SK-N-SH treated with all-trans-retinoic acid at 6 μM for 48 hours (cell line): ENCODE data around the gene POLE.

Experiments
- ATAC-seq: fragments of 200-7000 bp; cut with Tn5 transposase; 3 replicates; pipeline ENCODE4 v1.9.1; 2020; ENCODE audit warnings: mild to moderate bottlenecking, moderate library complexity
- BACH2 ChIP-seq: fragments of 250-450 bp; sonication (Bioruptor Pico); IDR thresholded peaks from 2 replicates; pipeline ENCODE4 v1.9.0; 2021; ENCODE audit warnings: mild to moderate bottlenecking, borderline replicate concordance
- CREB5 ChIP-seq: fragments of 250-450 bp; sonication (Bioruptor Pico); IDR thresholded peaks from 2 replicates; pipeline ENCODE4 v1.5.1; 2020; ENCODE audit warnings: low read depth, mild to moderate bottlenecking, moderate library complexity
- CSDC2 ChIP-seq: fragments of 250-450 bp; sonication (Bioruptor Pico); IDR thresholded peaks from 2 replicates; pipeline ENCODE4 v1.5.0; 2020; ENCODE audit warnings: mild to moderate bottlenecking, moderate library complexity
- CSRNP3 ChIP-seq: fragments of 250-450 bp; sonication (Bioruptor Pico); IDR thresholded peaks from 2 replicates; pipeline ENCODE4 v1.5.1; 2021; ENCODE audit warnings: mild to moderate bottlenecking, moderate library complexity
- ESRRG ChIP-seq: fragments of 250-450 bp; sonication (Bioruptor Pico); IDR thresholded peaks from 2 replicates; pipeline ENCODE4 v1.6.1; 2021; ENCODE audit warnings: mild to moderate bottlenecking
- GLIS3 ChIP-seq: fragments of 250-450 bp; sonication (Bioruptor Pico); IDR thresholded peaks from 2 replicates; pipeline ENCODE4 v1.5.0; 2020; ENCODE audit warnings: mild to moderate bottlenecking, moderate library complexity
- ISL1 ChIP-seq: fragments of 250-450 bp; sonication (Bioruptor Pico); IDR thresholded peaks from 2 replicates; pipeline ENCODE4 v2.1.2; 2022; ENCODE audit warnings: mild to moderate bottlenecking, moderate library complexity
- OSR1 ChIP-seq: fragments of 250-450 bp; sonication (Bioruptor Pico); IDR thresholded peaks from 2 replicates; pipeline ENCODE4 v1.8.0; 2022; ENCODE audit warnings: moderate library complexity, mild to moderate bottlenecking, inconsistent platforms
- PPARA ChIP-seq: fragments of 250-450 bp; sonication (Bioruptor Pico); IDR thresholded peaks from 2 replicates; pipeline ENCODE4 v1.5.0; 2020; ENCODE audit warnings: mild to moderate bottlenecking, borderline replicate concordance
- RARB ChIP-seq: fragments of 250-450 bp; sonication (Bioruptor Pico); IDR thresholded peaks from 2 replicates; pipeline ENCODE4 v1.8.0; 2021; ENCODE audit warnings: mild to moderate bottlenecking, moderate library complexity
- SNAI2 ChIP-seq: fragments of 250-450 bp; sonication (Bioruptor Pico); IDR thresholded peaks from 2 replicates; pipeline ENCODE4 v1.5.0; 2020; ENCODE audit warnings: mild to moderate bottlenecking, moderate library complexity
- TCF4 ChIP-seq: fragments of 250-450 bp; sonication (Bioruptor Pico); IDR thresholded peaks from 2 replicates; pipeline ENCODE4 v1.8.0; 2021; ENCODE audit warnings: mild to moderate bottlenecking, moderate library complexity, borderline replicate concordance
- TOX ChIP-seq: fragments of 250-450 bp; sonication (Bioruptor Pico); IDR thresholded peaks from 2 replicates; pipeline ENCODE4 v1.8.0; 2021; ENCODE audit warnings: mild to moderate bottlenecking, moderate library complexity, borderline replicate concordance
- ZC3H10 ChIP-seq: fragments of 250-450 bp; sonication (Bioruptor Pico); IDR thresholded peaks from 2 replicates; pipeline ENCODE4 v1.5.1; 2021; ENCODE audit warnings: mild to moderate bottlenecking, moderate library complexity
- ZFP30 ChIP-seq: fragments of 450-650 bp; formaldehyde crosslinking; IDR thresholded peaks from 2 replicates; pipeline ENCODE4 v1.5.0; 2022; ENCODE audit warnings: mild to moderate bottlenecking, moderate library complexity
- ZNF565 ChIP-seq: fragments of 450-650 bp; formaldehyde crosslinking; conservative IDR thresholded peaks from 2 replicates; pipeline ENCODE4 v1.5.0; 2020; ENCODE audit warnings: low read depth, mild to moderate bottlenecking, moderate library complexity
- ZNF70 ChIP-seq: fragments of 450-650 bp; formaldehyde crosslinking; IDR thresholded peaks from 2 replicates; pipeline ENCODE4 v1.5.0; 2020; ENCODE audit warnings: mild to moderate bottlenecking, moderate library complexity
- ZNF8 ChIP-seq: fragments of 450-650 bp; formaldehyde crosslinking; IDR thresholded peaks from 2 replicates; pipeline ENCODE4 v1.5.0; 2020; ENCODE audit warnings: mild to moderate bottlenecking, moderate library complexity
- TF ChIP-seq, protein P1 (sequence below): fragments of 250-450 bp; sonication (Bioruptor Pico); IDR thresholded peaks from 2 replicates; pipeline ENCODE4 v1.5.0; 2020; ENCODE audit warnings: mild to moderate bottlenecking, moderate library complexity
- TF ChIP-seq, protein P2 (sequence below): fragments of 250-450 bp; sonication (Bioruptor Pico); IDR thresholded peaks from 2 replicates; pipeline ENCODE4 v1.8.0; 2021; ENCODE audit warnings: low read depth, mild to moderate bottlenecking, moderate library complexity, borderline replicate concordance

Gene POLE

DNA sequence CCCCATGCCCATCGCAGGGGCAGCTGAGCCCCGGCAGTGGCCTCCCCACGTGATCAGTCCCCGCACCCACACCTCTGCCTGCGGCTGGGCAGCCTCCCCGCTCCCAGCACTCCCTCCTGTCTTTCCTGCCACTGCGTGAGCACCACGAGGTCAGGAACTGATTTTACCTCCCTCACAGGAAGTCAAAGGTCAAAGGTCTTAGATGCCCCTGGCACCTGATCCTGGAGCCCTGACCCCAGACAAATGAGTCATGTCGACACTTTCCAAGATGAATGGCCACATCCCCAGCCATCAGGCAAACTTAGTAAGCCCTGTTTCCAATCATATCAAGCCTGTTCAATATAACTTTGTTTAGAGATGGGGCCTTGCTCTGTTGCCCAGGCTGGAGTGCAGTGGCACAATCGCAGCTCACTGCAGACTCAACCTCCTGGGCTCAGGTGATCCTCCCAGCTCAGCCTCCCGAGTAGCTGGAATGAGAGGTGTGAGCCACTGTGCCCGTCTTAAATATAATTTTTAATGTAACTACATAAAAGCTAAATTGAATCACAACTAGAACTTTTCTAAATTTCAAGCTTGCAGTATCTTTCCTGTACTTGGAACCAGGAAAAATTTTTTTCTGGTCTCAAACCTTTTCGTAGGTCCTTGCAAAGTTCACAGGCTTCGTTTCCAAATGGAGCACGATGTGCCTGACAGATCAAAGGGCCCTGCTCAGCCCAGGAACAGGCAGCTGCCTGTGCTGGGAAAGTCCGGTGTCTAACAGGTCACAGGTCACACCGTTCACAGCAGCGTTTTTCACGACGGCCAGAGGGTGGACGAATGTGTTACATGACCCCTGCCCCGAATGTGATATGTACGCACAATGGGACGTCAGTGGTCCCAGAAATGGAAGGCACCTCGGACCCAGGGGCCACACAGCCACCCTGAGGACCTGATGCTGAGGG lies 78.6 kb downstream of the POLE start:
- ATAC-seq, result no peak
- TF ChIP-seq ESRRG (CRISPR knock-in tag), result no peak
- TF ChIP-seq, protein P1, sequence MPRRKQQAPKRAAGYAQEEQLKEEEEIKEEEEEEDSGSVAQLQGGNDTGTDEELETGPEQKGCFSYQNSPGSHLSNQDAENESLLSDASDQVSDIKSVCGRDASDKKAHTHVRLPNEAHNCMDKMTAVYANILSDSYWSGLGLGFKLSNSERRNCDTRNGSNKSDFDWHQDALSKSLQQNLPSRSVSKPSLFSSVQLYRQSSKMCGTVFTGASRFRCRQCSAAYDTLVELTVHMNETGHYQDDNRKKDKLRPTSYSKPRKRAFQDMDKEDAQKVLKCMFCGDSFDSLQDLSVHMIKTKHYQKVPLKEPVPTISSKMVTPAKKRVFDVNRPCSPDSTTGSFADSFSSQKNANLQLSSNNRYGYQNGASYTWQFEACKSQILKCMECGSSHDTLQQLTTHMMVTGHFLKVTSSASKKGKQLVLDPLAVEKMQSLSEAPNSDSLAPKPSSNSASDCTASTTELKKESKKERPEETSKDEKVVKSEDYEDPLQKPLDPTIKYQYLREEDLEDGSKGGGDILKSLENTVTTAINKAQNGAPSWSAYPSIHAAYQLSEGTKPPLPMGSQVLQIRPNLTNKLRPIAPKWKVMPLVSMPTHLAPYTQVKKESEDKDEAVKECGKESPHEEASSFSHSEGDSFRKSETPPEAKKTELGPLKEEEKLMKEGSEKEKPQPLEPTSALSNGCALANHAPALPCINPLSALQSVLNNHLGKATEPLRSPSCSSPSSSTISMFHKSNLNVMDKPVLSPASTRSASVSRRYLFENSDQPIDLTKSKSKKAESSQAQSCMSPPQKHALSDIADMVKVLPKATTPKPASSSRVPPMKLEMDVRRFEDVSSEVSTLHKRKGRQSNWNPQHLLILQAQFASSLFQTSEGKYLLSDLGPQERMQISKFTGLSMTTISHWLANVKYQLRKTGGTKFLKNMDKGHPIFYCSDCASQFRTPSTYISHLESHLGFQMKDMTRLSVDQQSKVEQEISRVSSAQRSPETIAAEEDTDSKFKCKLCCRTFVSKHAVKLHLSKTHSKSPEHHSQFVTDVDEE, result no peak
- TF ChIP-seq TCF4 (CRISPR knock-in tag), result no peak

DNA sequence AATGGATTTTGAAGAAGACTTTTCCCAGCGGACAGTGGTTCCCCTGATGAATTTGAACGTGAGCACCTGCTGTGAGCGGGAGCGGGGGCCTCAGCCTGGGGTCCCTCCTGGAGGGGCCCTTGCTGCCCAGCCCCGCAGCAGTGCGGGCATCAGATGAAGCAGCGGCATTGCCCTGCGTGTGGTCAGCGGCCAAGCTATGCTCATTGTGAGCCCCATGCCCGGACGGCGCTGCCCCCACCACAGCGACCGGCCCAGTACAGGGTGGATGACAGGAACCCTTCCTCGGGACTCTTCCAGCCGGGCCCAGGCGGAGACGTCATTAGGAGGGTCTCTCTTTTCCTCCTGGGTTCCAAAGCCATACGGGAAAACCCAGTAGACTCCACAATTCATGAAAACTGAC lies 80.2 kb downstream of the POLE start:
- no peak for TF ChIP-seq ZC3H10 (CRISPR knock-in tag)
- TF ChIP-seq OSR1, result no peak
- TF ChIP-seq CREB5 (CRISPR knock-in tag), result no peak
- TF ChIP-seq ZFP30 (CRISPR knock-in tag), result no peak
- no peak for TF ChIP-seq CSRNP3 (CRISPR knock-in tag)
- no peak for ATAC-seq

DNA sequence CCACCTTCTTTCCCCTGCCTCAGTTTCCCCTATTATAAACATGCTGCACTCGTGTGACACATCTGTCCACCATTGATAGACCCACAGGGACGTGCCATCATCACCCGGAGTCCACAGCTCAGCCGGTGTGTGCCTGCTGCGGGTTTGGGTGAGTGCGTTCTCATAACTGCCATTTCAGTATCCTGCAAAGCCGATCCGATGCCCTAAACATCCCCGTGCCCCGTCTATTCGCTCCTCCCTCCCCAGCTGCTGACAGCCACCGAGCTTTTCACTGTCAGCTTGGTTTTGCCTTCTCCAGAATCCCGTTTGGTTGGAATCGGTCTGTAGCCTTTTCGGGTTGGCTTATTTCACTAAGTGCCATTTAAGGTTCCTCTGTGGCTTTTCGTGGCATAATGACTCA lies 80.7 kb downstream of the POLE start:
- ATAC-seq, result peak; percentile 11; the same call in 1 of the 3 replicates
- TF ChIP-seq RARB (CRISPR knock-in tag) (no peak), GLIS3 (CRISPR knock-in tag) (no peak), OSR1 (no peak), TCF4 (CRISPR knock-in tag) (no peak), SNAI2 (CRISPR knock-in tag) (no peak)

GRCh38 chr12:132605892-132606291 lies 81.2 kb downstream of the POLE start:
- no peak for TF ChIP-seq ZC3H10 (CRISPR knock-in tag)
- TF ChIP-seq, protein P2, sequence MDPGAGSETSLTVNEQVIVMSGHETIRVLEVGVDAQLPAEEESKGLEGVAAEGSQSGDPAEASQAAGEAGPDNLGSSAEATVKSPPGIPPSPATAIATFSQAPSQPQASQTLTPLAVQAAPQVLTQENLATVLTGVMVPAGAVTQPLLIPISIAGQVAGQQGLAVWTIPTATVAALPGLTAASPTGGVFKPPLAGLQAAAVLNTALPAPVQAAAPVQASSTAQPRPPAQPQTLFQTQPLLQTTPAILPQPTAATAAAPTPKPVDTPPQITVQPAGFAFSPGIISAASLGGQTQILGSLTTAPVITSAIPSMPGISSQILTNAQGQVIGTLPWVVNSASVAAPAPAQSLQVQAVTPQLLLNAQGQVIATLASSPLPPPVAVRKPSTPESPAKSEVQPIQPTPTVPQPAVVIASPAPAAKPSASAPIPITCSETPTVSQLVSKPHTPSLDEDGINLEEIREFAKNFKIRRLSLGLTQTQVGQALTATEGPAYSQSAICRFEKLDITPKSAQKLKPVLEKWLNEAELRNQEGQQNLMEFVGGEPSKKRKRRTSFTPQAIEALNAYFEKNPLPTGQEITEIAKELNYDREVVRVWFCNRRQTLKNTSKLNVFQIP (CRISPR knock-in tag), result no peak
- TF ChIP-seq, protein P1, result no peak
- no peak for TF ChIP-seq TOX (CRISPR knock-in tag)
- no peak for TF ChIP-seq ESRRG (CRISPR knock-in tag)
- TF ChIP-seq ZNF8 (CRISPR knock-in tag), result no peak
- TF ChIP-seq ISL1, result no peak
- TF ChIP-seq BACH2 (CRISPR knock-in tag), result no peak
- no peak for TF ChIP-seq PPARA (CRISPR knock-in tag)
- TF ChIP-seq CREB5 (CRISPR knock-in tag), result no peak
- no peak for TF ChIP-seq ZFP30 (CRISPR knock-in tag)
- no peak for TF ChIP-seq SNAI2 (CRISPR knock-in tag)
- TF ChIP-seq GLIS3 (CRISPR knock-in tag), result no peak
- no peak for TF ChIP-seq ZNF70 (CRISPR knock-in tag)
- no peak for TF ChIP-seq ZNF565 (CRISPR knock-in tag)
- no peak for TF ChIP-seq CSDC2 (CRISPR knock-in tag)
- TF ChIP-seq OSR1, result no peak
- no peak for TF ChIP-seq CSRNP3 (CRISPR knock-in tag)
- TF ChIP-seq TCF4 (CRISPR knock-in tag), result no peak
- ATAC-seq, result no peak
